ENCODE data around the gene FRMD4A.

DNA sequence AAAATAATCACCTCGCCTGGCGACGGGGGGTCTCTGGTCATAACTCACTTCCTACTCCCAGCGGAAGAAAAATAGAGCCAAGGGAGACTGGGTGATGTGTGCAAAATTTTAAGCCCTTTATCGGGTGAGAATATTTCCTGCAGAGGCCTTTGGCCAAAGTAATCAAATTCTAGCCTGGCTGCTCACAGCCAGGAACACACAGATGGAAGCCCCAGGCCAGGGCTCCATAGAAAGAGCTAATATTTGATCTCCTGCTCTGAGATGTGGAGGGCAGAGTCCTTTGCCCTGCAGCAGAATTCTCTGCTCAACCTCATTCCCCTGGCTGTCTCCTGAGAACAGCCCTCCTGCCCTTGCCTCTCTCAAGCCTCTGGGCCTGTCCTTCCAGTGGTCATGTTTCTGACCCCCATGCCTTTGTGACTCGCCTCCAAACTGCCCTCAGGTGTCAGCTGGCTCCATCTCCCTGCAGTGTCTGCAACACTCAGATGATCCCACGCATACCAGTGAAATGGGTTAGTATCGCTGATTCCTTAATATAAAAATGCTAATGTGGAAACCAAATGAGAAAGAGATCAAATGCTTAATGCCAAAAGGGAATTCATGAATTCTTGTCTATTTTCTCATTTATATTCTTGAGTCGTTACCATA lies 34.5 kb downstream of the FRMD4A start:
- TF ChIP-seq POLR2A (IDR thresholded peaks at IDR 0.05; ENCODE audit: low read depth, low read length) (no peak), POLR2AphosphoS5 (IDR thresholded peaks at IDR 0.05; ENCODE audit: low read depth, low read length) (no peak), TAF1 (IDR thresholded peaks at IDR 0.05; ENCODE audit: borderline replicate concordance, low read depth, low read length) (no peak)

All from GM12892 (cell line).